KG1 (cell line): ENCODE measurements around the gene ENDOG.
"Not testable (repeated sequence)": the region's sequence is repeated elsewhere in the genome, so short reads cannot be mapped to it uniquely, and the experiment has no call there.

Experiments
- DNase-seq: peaks from one replicate; lab custom pipeline; 2025; lab: John Stamatoyannopoulos, UW

The ENDOG gene

GRCh38 chr9:128862401-128862851 lies 44.1 kb downstream of the ENDOG start:
- DNase-seq = no peak

DNA sequence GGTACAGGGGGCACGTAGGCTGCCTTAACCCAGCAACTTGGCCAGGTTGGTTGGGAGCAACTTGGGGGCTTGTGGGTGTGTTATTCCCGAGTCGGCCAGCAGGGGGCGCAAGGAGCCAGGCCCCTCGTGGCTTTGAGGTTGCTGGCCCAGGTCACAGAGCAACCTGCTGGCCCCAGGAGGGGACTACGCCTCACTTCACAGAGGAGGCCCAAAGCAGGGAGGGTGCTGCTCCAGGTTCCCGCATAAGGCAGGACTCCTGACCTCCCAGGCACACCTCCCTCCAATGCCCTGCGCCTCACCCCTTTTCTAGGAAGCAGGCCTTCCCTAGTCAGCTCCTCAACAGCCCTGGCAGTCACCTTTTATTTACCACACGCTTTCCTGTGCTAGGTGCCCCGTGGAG lies 45.3 kb downstream of the ENDOG start:
- DNase-seq = peak; percentile 75

DNA sequence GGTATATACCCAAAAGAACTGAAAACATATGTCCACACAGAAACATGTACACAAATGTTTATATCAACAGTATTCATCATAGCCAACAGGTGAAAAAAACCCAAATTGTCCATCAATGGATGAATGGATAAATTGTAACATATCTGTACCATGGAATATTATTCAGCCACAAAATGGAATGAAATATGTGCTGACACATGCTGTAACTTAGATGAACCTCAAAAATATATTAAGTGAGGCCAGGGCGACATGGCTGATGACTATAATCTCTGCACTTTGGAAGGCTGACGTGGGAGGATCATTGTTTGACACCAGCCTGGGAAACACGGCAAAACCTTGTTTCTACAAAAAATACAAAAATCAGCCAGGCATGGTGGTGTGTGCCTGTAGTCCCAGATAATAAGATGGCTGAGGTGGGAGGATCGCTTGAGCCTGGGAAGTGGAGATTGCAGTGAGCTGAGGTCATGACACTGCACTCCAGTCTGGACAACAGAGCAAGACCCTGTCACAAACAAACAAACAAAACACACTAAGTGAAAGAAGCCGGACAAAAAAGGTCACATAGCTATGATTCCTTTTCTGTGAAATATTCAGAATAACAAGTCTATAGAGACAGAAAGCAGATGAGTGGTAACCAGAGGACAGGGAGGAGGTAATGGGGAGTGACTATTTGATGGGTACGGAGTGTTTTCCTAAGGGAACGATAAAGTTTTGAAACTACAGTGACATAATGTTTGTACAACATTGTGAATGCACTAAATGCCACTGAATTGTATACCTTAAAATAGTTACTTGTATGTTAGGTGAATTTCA lies 52.0 kb downstream of the ENDOG start:
- no peak for DNase-seq

DNA sequence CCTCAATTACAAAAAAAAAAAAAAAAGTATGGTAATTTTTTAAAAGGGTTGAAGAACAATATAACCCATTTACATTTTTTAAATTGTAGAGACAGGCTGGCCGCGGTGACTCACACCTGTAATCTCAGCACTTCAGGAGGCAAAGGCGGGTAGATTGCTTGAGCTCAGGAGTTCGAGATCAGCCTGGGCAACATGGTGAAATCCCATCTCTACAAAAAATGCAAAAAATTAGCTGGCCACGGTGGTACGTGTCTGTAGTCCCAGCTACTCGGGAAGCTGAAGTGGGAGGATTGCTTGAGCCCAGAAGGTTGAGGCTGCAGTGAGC lies 52.6 kb downstream of the ENDOG start:
- DNase-seq = not testable (repeated sequence)
